GM21528 (cell line): ENCODE data around the gene FAXDC2.

Experiments used
- ATAC-seq: cut with Tn5 transposase; IDR thresholded peaks from one replicate; pipeline ENCODE4 v1.9.1; 2021; ENCODE audit warnings: mild to moderate bottlenecking, moderate library complexity; ENCODE audit not compliant: unreplicated experiment, low FRiP score

The FAXDC2 gene

GRCh38 chr5:154770111-154770510 is 80.3 kb downstream of the FAXDC2 start:
- ATAC-seq = no peak
